Cortex of kidney (tissue), 1 donor: ENCODE data around the gene GGCX.
"Not testable (repeated sequence)": the region's sequence is repeated elsewhere in the genome, so short reads cannot be mapped to it uniquely, and the experiment has no call there.

Source experiments
- DNase-seq: peaks from one replicate; lab custom pipeline; 2025; lab: John Stamatoyannopoulos, UW

GGCX gene

GRCh38 chr2:85575739-85576138 lies 14.4 kb upstream of the GGCX start:
- DNase-seq, result no peak

- DNase-seq, result no peak
These were observed 5.0 kb upstream of the GGCX start for GRCh38 chr2:85566265-85566664.

GRCh38 chr2:85564144-85564563 lies 2.9 kb upstream of the GGCX start:
- no peak for DNase-seq

GRCh38 chr2:85560812-85561279 lies 447 bp downstream of the GGCX start:
- no peak for DNase-seq

GRCh38 chr2:85560403-85560726 lies 928 bp downstream of the GGCX start:
- not testable (repeated sequence) for DNase-seq

- DNase-seq, result no peak
These were observed 3.1 kb downstream of the GGCX start for GRCh38 chr2:85558160-85558559.

GRCh38 chr2:85557130-85557529 lies 4.2 kb downstream of the GGCX start:
- no peak for DNase-seq

GRCh38 chr2:85554980-85555612 lies 6.2 kb downstream of the GGCX start:
- DNase-seq, result no peak

- no peak for DNase-seq
These were observed 8.1 kb downstream of the GGCX start for GRCh38 chr2:85553184-85553583.

- DNase-seq, result no peak
These were observed 9.3 kb downstream of the GGCX start for GRCh38 chr2:85551698-85552678.

- no peak for DNase-seq
These were observed 10.8 kb downstream of the GGCX start for GRCh38 chr2:85550486-85550885.

GRCh38 chr2:85549826-85550225 lies 11.5 kb downstream of the GGCX start:
- no peak for DNase-seq

- DNase-seq, result no peak
These were observed 12.2 kb downstream of the GGCX start for GRCh38 chr2:85549095-85549494.

GRCh38 chr2:85548608-85548900 lies 12.7 kb downstream of the GGCX start:
- no peak for DNase-seq

GRCh38 chr2:85547859-85548607 lies 13.3 kb downstream of the GGCX start:
- DNase-seq, result no peak

- DNase-seq, result no peak
These were observed 14.0 kb downstream of the GGCX start for GRCh38 chr2:85547089-85547858.

GRCh38 chr2:85545780-85546240 lies 15.5 kb downstream of the GGCX start:
- no peak for DNase-seq

- DNase-seq, result not testable (repeated sequence)
These were observed 16.1 kb downstream of the GGCX start for GRCh38 chr2:85544915-85545779.

GRCh38 chr2:85544254-85544691 lies 17.0 kb downstream of the GGCX start:
- DNase-seq, result not testable (repeated sequence)

GRCh38 chr2:85542777-85543176 lies 18.5 kb downstream of the GGCX start:
- DNase-seq, result no peak
